Measurements from ENCODE around the gene CRTAC1.

The CRTAC1 gene

DNA sequence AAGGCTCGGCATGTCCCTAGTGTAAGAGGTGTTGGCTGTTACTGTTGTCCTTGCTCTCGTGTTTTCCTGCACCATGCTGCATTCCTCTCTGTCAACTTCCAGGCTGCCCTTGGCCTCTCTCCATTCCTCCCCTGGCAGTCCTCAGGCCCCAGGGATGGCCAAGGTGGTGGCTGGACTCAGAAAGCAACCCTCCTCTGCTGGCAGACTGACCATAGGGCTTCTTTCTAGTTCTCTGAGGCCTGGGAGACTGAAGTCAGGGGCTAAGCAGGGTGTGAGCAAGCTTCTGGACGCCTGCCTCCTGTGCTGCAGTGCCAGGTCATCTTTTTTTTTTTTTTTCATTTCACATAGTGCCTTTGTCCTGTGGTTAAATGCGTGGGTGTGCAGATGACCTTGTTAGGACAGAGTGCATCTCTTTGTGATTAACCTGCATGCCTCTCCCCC lies 108.8 kb downstream of the CRTAC1 start:
- intact Hi-C loops (cut with DNase I; ENCODE audit: low total_unique reads): no loop called here
- no peaks in the 10 kb centered on the region for H3K9me3 ChIP-seq
- TF ChIP-seq, protein P1, sequence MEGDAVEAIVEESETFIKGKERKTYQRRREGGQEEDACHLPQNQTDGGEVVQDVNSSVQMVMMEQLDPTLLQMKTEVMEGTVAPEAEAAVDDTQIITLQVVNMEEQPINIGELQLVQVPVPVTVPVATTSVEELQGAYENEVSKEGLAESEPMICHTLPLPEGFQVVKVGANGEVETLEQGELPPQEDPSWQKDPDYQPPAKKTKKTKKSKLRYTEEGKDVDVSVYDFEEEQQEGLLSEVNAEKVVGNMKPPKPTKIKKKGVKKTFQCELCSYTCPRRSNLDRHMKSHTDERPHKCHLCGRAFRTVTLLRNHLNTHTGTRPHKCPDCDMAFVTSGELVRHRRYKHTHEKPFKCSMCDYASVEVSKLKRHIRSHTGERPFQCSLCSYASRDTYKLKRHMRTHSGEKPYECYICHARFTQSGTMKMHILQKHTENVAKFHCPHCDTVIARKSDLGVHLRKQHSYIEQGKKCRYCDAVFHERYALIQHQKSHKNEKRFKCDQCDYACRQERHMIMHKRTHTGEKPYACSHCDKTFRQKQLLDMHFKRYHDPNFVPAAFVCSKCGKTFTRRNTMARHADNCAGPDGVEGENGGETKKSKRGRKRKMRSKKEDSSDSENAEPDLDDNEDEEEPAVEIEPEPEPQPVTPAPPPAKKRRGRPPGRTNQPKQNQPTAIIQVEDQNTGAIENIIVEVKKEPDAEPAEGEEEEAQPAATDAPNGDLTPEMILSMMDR (IDR thresholded peaks at IDR 0.05): no peak
- peaks cover 0 to 18% (median 4%) of the 10 kb centered on the region in 4 donors for H3K4me1 ChIP-seq
- H3K27me3 ChIP-seq: peaks cover 0 to 52% of the 10 kb centered on the region in 2 donors
- no peak overlapping the region for H3K4me3 ChIP-seq
- no peak for DNase-seq
- H3K36me3 ChIP-seq: no peaks in the 10 kb centered on the region
- no peak overlapping the region for H3K27ac ChIP-seq

DNA sequence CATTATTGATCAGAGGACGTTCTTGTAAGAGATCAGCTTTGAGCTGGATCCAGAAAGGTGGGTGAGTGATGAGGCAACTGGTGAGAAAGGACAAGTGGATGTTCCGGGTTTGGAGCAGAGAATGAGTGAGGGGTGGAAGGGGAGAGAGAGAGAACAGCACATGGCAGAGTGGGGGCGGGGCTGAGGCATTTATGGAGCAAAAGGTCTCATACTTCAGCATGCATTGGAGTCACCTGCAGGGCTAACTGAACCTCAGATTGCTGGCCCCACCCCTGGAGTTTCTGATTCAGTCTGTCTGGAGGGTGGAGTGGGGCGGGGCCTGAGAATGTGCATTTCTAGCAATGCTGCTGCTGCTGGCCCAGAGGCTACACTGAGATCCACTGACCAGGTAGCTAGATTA lies 109.6 kb downstream of the CRTAC1 start:
- TF ChIP-seq, protein P1 (IDR thresholded peaks at IDR 0.05): no peak
- peaks cover 0 to 44% of the 10 kb centered on the region in 2 donors for H3K27me3 ChIP-seq

DNA sequence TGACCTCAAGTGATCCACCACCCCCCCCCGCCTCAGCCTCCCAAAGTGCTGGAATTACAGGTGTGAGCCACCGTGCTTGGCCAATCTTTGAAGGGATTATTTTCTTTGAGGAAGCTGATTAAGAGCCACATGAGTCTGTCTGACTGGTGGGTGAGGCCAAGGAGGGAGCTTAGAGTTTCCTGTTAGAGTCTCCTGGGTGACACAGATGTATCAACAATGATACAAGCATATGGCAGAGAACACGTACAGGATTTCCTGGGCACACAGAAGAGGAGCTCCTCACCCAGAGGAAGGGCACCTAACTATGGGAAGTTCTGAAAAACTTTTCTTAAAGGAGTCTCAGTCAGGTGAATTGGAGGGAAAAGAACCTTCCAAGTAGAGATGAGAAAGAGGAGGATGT lies 111.4 kb downstream of the CRTAC1 start:
- no peaks in the 10 kb centered on the region for H3K9me3 ChIP-seq
- no peak overlapping the region for H3K27ac ChIP-seq
- DNase-seq: no peak
- H3K27me3 ChIP-seq: peaks cover 0 to 47% of the 10 kb centered on the region in 2 donors
- no peak overlapping the region for H3K4me3 ChIP-seq
- H3K36me3 ChIP-seq: no peaks in the 10 kb centered on the region
- TF ChIP-seq, protein P1 (IDR thresholded peaks at IDR 0.05): no peak
- intact Hi-C loops (cut with DNase I; ENCODE audit: low total_unique reads): loop anchor here (5.0 kb wide), 1 partner anchor 123 kb away; no protein-coding TSS in a partner anchor
- H3K4me1 ChIP-seq: peaks cover 0 to 28% (median 11%) of the 10 kb centered on the region in 4 donors

More for the DNA sequence above, 109.6 kb downstream of the CRTAC1 start:
- intact Hi-C loops (cut with DNase I; ENCODE audit: low total_unique reads): no loop called here
- Histone ChIP-seq H3K36me3 (no peaks in the 10 kb centered on the region), H3K27ac (no peak overlapping the region), H3K4me3 (no peak overlapping the region), H3K4me1 (peaks cover 0 to 18% (median 6%) of the 10 kb centered on the region in 4 donors), H3K9me3 (no peaks in the 10 kb centered on the region)
- DNase-seq: no peak

DNA sequence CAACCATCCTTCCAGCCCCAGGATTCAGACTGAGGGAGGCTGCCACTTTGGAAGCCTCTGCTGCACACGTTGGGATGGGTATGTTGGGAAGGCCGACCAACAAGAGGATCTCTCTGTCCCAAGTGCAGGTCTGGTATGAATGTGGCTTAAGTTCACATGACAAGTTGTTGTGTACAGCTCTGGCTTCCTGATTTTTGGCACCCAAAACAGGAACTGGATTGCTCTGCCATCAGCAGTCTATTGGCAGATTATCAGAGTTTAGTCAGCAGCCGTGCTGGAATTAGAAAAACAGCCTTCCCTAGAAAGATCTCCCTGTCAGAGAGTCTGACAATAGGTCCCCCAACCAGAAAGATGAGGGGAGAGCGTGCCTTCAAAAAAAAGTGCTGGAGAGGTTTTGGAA lies 113.8 kb downstream of the CRTAC1 start:
- H3K4me3 ChIP-seq: no peak overlapping the region
- H3K4me1 ChIP-seq: peaks cover 0 to 27% (median 11%) of the 10 kb centered on the region in 4 donors
- no peaks in the 10 kb centered on the region for H3K9me3 ChIP-seq
- no peaks in the 10 kb centered on the region for H3K36me3 ChIP-seq
- intact Hi-C loops (cut with DNase I; ENCODE audit: low total_unique reads): loop anchor here (5.0 kb wide), 1 partner anchor 126 kb away; no protein-coding TSS in a partner anchor
- peak overlapping the region in 1 of 2 donors; percentile 29 for H3K27ac ChIP-seq
- peak in 1 of 2 donors; percentile 62 for DNase-seq
- TF ChIP-seq, protein P1 (IDR thresholded peaks at IDR 0.05): no peak
- H3K27me3 ChIP-seq: peaks cover 0 to 33% of the 10 kb centered on the region in 2 donors

DNA sequence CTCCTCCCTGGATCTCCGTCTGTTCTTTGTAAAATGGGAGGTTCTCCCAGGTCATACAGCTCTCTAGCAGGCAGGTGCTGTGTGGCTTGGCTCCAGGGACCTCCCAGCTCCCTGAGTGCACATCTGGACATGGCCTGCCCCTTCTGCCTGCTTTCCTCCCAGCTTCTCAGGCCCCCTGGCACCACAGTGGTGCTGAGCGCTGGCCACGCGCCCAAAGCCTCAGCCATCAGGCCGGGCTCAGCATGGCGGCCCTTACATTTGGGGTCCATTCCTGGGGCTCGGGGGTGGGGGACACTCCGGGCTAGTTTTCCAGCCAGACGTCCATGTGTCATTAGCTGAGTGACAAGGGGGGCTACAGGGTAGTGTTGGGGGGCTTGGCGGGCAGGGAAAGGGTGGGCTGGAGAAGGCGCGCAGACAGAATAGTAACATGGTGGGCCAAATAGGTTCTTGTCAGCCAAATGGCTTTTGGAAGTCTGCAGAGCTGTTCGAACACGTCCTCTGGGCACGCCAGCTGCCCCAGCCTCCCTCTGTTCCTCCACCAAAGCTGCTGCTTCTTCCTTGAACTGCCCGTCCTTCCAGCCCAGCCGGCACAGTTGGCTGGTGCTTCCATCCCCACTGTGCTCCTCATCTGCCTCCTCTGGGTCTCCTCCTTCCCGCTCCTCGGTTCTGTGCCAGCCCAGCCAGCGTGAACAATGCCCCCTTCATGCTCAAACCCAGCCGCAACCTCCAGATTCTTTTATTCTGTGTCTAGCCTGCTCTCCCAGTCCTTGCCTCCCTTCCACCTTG lies 114.9 kb downstream of the CRTAC1 start:
- intact Hi-C loops (cut with DNase I; ENCODE audit: low total_unique reads): loop anchor here (5.0 kb wide), 1 partner anchor 127 kb away; no protein-coding TSS in a partner anchor
- DNase-seq: no peak
- no peak overlapping the region for H3K27ac ChIP-seq
- peaks cover 0 to 22% (median 10%) of the 10 kb centered on the region in 4 donors for H3K4me1 ChIP-seq
- H3K4me3 ChIP-seq: no peak overlapping the region
- no peaks in the 10 kb centered on the region for H3K36me3 ChIP-seq
- peaks cover 0 to 30% of the 10 kb centered on the region in 2 donors for H3K27me3 ChIP-seq
- no peaks in the 10 kb centered on the region for H3K9me3 ChIP-seq
- TF ChIP-seq, protein P1 (IDR thresholded peaks at IDR 0.05): no peak

Measured in tibial artery (tissue), 4 donors.